Measurements from ENCODE around the gene JAKMIP2.
"Not testable (repeated sequence)": the region's sequence is repeated elsewhere in the genome, so short reads cannot be mapped to it uniquely, and the experiment has no call there.

Gene JAKMIP2

GRCh38 chr5:147559749-147560148 is 222.8 kb downstream of the JAKMIP2 start:
- no peak for DNase-seq (ENCODE audit: low read depth, low spot score)

GRCh38 chr5:147558826-147559225 is 223.7 kb downstream of the JAKMIP2 start:
- DNase-seq (ENCODE audit: low read depth, low spot score), result no peak

DNA sequence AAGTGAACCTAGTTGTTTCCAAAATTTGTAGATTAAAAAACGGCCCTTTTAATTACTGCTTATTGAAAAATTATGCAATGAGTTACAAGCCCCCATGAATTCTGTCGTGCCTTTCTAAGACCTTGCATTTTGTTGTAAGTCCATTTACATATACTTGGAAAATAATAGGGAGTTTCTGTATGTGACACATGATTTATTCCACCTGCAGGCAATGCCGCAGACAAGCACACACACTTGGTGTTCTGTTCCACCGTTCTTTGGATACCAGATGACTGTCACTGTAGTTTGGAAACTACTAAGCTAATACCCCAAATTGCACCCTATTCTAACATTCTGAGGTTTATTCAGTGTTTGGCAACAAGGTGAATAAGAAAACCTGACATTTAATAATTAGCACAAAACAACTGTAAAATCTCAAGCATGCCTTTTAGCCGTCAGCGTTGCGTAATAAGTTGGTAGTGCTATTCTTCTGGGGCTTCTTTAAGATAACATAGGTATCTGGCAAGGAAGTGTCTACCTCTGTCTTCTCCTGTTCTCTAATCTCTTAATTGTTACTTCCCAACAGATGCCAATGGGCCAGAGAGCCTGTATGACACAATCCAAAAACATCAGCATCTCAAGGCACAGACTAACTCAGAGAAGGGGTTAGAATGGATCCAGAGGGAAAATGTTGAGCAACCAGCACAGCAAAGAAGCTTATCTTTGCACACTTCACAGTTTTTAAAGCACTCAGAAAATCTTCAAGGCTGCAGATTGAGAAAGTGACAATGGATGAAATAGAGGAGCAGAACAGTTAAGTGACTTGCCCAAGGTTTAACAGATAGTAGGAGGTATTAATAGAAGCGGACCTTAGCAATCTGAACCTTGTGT is 224.4 kb downstream of the JAKMIP2 start:
- no peak for DNase-seq (ENCODE audit: low read depth, low spot score)

- no peak for DNase-seq (ENCODE audit: low read depth, low spot score)
Measured at GRCh38 chr5:147555176-147555575, 227.4 kb downstream of the JAKMIP2 start.

GRCh38 chr5:147554261-147554817 is 228.2 kb downstream of the JAKMIP2 start:
- no peak for DNase-seq (ENCODE audit: low read depth, low spot score)

DNA sequence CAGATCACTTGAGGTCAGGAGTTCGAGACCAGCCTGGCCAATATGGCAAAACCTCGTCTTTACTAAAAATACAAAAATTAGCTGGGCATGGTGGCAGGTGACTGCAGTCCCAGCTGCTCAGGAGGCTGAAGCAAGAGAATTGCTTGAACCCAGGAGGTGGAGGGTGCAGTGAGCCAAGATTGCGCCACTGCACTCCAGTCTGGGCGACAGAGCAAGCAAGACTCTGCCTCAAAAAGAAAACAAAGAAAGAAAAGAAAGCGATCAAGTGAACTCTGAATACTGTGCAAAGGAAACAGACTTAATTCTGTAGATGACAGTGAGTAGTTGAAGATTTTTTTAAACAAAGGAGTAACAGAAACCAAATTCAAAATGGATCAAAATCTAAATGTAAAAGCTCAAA is 228.7 kb downstream of the JAKMIP2 start:
- DNase-seq (ENCODE audit: low read depth, low spot score), result not testable (repeated sequence)

DNA sequence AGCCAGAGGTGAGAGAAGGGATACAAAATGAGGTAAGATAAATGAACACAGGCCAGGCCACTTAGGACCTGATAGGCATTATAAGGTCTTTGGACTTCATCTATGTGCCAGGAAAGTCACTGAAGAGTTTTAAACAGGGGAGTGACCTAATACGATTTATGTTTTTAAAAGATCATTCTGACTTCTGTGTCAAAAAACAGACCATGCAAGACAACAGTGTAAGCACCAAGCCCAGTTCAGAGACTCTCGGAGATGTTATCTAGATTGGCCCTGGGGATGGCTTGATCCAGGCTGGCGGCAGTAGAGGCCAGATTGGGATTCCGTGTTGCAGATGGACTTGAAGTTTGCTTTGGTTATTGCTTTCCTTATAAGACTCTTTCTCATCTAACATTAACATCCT is 229.6 kb downstream of the JAKMIP2 start:
- DNase-seq (ENCODE audit: low read depth, low spot score), result no peak

DNA sequence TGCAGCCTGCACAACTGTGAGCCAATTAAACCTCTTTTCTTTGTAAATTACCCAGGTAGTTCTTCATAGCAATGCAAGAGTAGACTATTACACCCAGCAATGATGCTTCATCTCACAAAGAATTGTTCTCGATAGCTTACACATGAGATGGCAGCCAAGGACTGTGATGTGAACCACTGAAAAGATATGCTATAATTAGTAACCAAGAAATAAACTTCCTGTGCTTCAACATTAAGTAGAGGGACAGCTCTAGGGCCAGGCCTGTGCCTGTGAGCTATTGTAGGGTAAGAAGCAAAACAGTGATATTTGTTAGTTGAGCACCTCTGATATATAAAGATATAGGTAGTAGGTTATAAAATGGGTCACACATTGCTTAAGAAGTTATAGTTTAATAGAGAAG is 230.9 kb downstream of the JAKMIP2 start:
- no peak for DNase-seq (ENCODE audit: low read depth, low spot score)

DNA sequence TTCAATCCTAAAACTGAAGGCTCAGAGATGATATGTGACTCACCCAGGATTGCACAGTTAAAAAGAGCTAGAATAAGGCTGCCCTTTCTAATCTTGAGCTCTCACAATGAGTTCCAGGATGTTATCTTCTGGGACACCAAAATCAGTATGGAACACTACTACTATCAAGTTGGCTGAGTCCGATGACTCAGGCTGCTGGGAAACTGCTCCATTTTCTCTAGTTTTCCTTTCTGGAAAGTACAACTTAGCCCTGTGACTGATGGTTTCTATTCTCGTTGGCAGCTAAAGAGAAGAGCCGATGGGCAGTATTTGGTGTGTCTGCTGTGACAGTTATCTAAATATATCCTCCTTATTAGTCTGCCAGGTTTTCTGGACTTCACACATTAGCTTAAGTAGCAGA is 234.8 kb downstream of the JAKMIP2 start:
- DNase-seq (ENCODE audit: low read depth, low spot score), result no peak

DNA sequence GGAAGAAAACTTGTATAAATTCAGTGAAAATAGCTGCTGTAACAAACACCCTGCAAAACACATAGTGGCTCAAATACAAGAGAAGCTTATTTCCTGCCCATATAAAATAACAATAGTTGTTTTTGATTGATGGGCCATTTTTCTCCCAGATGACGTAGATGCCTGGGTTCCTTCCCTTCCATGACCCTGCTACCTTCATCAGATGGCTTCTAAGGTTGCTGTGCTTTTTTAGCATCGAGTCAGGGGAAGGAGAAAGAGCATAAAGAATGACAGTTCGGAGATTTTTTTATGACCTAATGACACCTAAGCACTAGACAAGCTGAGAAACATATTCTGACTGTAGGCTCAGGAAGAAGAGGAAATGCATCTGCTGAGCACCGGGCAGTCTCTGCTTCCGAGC is 238.0 kb downstream of the JAKMIP2 start:
- no peak for DNase-seq (ENCODE audit: low read depth, low spot score)

DNA sequence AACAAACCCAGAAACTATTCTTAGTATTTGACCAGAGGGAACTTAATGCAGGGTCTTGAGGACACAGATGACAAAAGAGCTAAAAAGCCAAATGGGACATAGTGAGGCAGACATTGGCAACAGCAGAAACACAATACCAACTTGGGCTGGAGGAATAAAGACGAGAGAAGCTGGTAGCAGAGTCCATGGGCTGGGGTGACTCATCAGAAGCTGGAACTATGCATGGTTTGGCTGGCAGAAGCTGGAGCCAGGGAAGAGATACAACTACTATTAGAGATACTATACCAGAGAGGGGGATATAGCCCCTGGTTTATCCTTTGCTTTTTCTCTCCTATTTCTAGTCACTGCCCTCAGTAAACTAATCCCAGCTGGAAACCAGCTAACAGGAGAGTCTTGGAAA is 243.5 kb downstream of the JAKMIP2 start:
- DNase-seq (ENCODE audit: low read depth, low spot score), result no peak

GRCh38 chr5:147538236-147538635 is 244.3 kb downstream of the JAKMIP2 start:
- no peak for DNase-seq (ENCODE audit: low read depth, low spot score)

Measured in iPS DF 19.7 (cell line).